HG03442 (cell line): ENCODE measurements around the gene DLX2.

Source experiments
- ATAC-seq: cut with Tn5 transposase; IDR thresholded peaks from one replicate; pipeline ENCODE4 v1.9.1; 2021; ENCODE audit warnings: mild to moderate bottlenecking, moderate library complexity; ENCODE audit not compliant: unreplicated experiment

Gene DLX2

DNA sequence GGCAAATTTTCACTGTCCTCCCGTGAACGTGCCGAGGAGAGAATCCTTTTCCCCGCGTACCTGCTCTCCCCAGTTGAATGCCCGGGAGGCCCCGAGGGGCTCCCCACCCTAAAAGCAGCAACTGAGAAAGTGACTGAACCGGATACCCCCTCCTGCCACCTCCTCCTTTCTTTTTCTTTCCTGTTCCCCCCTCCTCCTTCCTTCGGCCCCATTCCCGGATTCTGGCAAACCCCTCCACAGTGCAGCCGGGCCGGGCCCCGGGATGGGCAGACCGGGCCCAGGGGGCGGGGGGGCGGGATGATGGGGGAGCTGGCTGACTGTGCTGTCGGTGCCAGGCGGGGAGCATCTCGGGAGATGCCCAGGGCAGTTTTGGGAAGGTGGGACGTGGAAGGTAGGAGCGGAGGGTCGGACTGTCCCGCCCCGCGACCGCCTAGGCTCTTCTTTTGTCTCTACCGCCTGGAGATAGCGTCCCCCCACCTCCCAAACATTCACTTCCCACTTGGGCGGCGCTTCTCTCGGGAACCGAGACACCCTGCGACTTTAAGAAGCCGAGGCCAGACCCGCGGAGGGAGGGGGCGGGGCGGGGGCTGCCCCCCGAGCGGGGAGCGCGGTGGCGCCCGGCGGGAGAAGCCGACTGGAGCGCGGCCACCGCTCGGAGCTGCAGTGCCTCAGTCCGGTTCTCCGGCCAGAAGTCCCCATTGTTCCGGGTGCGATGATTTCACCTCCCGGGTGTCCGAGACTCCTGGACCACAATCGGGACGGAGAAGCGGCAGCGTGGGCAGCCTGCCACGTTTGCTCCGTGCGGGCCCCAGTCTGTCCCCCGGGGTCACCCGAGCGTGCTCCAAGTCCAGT, 8.2 kb downstream of the DLX2 start:
- ATAC-seq: no peak

DNA sequence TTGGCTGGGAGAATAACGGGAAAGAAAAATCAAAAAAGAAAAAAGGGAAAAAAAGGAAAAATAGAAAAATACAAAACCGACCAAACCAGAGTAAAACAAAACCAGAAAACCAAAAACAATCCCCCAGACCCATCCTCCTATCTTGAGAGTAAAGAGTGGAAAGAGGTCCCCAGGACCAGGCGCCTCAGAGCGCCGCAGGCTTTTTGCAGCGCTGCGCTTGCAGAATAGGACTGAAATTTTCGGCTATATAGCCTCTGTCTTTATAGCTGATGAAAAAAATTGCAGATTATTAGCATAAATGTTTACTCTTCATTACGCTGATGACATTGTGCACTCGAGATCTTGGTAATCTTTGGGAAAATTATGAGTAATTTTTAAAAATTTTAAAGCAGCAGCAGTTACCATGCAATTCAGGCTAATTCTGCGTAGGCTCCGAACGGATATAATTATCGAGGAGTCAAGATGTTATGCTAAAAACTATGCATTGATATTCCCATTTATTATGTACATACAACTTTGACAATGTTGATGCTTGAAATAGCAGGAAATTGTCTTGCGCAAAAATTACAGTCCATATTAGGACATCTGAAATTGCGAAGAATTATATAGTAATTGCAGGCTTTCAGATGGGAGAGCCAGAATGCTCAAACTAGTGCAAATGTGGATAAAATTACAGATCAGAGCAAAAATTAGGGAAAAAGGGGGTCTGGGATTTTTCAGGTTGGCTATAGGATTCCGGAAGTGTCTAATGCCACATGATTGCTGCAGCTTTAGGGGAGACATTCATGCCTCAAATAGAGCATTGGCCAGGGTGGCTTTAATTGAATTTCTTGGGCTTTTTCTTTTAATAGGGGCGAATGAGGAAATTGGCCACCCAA, 9.0 kb downstream of the DLX2 start:
- ATAC-seq: no peak

DNA sequence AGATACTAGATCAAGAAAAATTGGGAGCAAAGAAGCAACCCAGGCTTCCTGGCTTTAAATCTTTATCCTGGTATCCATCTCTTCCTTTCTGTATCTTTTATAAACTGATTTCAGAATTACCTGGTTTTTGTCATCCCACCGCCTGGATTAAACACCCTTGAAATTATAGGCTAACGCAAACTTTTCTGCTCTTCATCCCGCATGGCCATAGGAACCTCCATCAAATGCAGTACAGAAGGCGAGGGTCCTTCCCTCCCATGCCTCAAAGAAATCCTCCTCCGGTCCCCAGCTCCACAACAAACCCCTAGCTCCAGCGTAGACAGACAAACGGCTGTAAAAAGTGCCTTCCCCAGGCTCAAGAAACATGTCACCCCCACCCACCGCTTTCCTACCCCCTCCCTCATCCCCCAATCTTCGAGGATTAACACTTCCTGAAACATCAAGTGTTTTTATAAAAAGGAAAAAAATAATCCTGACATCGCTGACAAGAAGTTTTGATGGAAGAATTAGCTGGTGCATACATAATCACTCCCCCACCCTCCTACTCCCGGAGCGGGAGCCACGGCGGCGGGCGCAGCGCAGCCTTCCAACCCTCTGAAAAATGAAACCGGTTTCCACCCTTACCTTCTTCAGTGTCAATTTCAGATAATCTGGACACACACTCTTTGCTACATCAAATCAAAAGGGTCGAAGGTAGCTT, 9.8 kb downstream of the DLX2 start:
- ATAC-seq: no peak

DNA sequence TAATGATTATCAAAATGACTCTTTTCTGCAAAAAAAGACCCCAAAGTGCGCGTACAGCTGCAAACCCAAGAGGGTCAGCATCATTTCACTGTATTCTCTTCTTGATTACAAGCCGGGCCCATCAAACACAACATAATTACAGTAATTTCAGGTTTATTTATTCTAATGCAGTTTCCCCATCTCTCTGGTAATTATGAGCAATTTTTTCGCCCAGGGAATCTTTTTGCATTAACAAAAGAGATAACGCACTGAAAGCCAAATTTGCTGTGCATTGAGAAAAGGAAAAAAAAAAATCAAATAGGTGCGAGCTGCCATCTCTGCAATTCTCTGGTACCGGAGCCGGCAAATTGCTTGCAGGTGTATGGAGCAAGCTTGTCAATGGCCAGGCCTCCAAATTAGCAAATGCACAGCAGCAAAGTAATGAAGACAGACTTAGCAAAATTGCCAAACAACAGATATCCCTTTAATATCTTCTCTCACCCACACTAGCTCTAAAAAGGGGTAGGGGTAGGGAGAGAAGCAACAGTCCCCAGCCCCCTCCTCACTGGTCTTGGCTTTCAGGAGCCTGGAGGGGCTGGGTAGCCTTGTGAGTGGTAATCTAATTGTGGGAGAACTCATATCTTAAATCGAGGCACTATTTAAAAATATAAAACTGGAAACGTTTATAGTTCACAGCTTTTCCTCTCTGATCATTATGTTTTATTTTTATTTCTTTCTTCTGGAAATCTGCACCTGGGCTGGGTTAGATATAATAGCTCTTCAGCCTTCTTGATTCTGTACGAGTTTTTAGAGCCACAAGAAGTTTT, 10.7 kb downstream of the DLX2 start:
- ATAC-seq: no peak

DNA sequence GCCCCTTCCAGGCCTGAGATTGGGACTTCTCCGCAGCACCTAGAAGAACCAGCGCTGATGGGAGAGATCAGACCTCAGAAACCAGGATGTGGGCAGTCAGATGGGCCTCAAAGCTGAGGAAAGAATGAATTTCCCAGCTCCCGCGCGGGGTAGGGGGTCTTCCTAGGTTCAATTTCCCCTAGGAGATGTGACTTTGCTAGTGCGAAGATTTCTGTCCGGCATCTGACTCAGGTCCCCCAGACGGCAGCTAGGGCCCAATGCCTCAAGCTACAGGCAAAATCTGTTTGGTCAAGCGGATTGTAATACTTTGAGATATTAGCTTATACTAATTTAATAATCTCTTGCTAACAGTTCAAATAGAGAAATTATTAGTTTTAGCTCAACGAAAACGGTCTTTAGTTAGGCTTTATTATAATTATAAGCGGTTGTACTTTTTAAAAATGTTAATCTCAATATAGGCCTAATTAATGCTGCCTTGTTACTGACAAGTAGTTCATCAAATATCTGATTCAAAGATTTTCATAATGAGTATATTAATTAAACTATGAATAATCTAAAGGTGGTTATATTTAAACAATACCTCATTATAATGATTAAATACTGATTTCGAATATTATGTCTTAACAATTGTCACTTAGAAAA, 11.6 kb downstream of the DLX2 start:
- ATAC-seq: no peak

DNA sequence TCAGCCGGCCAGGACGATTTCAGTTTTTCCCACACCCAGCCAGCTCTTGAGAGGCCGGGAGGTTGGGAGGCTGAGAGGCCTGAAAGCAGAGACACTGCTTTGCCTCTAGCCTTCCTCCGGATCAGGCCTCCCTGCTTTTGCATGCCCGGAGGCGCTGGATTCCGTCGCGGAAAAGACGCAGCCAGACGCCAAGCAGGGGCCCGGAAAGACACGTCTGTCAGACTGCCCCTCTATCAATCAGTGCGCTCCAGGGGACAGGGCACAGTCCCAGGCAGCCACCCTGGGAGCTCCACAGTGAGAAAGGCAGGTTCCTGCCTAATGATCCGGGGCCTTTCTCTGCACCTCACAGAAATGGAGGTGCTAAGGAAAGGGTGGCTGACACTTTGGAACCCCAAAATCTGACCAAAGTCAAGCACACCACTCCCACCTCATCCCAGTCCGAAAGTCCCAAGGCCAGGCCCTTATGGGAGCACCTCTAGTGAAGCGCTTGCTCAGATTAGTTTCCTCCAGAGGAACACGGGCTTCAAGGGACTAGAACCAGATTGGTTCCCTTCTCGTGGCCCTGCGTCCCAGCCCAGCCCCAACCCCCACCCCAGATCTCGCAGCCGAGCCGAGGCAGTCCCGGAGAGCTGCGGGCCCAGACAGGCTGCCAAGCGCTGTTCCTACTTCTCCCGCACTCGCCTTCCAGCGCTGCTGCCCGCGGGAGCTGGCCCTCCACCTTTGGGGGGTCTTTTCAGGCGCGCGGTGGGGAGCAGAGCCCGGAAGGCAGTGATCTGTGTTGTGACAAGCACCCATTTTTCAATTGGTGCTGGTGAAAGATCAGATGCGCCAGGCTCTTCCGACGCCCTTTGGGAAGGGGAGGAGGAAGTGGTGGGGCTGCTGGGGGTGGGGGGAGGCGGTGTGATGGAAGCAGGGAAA, 12.4 kb downstream of the DLX2 start:
- no peak for ATAC-seq

DNA sequence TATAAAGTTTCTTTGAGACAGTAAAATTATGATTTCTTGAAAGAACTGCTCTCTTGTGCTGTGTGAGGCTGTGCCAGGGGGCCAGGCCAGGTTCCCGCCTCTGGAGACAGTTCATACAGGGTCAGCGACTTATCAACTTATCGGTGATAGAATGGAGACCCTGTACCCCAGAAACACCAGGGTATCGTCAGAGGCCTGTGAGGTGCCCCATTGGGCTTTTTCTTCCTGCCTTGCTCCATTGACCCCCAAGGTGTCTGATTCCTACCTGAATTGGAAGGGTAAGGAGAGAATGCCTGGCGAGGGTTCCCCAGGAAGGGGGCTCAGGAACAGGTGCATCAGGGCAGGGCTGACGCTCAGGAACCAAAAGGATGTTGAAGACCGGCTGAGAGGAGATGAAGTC, 13.1 kb downstream of the DLX2 start:
- no peak for ATAC-seq

DNA sequence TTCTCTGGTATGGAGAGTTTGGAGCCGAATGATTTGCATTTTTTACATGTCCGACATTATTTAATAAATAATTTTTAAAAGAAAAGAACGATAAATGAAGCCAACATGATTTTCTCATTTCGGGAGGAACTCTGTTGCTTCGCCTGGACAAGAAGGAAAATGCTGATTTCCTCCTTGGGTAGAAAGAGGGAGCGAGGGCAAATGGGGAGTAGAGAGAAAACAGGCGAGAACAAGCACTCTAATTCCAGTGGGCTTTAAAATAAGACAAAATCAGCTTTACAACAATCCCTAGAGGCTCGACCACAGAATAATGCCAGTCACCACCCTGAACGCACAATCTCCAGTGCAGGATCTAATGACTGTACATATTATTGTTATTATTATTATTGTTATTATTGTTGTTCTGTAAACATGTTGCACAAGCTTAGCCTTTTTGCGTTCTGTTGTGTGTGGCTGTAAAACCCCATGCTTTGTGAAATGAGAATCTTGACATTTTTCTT, 13.6 kb downstream of the DLX2 start:
- ATAC-seq: no peak

DNA sequence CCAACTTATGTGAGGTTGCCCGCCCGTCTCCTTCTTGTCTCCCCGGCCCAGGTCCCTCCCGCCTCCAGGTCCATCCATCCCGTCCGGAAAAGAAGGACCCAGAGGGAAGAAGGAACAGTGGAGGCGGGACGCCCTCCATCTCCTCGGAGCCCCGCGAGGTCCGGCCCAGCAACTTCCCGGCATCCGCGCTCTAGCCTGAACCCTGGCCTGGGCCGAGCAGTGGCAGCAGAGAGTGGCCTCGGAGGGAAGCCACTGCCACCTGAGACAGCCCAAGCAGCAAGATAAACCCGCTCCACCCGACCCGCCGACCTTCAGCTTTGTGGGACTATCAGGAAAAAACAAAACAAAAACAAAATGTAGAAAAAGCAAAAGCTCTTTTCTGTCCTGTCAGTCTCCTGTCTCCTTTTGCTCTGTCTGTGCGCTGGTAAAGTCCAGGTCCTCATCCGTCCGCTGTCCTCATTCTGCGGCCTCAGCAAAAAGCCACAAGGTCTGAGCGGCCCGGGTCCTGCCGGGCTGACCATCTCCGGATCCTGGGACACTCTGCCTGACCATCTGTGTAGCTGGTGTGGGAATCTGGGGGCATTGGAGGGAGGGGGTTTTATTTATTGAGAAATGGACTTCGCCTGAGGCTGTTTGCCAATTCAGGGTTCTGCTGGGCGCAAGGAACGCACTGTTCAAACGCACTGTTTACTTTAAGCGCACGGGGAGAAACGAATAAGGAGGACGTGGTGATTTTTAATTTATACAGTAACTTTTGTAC, 14.3 kb downstream of the DLX2 start:
- ATAC-seq: no peak

DNA sequence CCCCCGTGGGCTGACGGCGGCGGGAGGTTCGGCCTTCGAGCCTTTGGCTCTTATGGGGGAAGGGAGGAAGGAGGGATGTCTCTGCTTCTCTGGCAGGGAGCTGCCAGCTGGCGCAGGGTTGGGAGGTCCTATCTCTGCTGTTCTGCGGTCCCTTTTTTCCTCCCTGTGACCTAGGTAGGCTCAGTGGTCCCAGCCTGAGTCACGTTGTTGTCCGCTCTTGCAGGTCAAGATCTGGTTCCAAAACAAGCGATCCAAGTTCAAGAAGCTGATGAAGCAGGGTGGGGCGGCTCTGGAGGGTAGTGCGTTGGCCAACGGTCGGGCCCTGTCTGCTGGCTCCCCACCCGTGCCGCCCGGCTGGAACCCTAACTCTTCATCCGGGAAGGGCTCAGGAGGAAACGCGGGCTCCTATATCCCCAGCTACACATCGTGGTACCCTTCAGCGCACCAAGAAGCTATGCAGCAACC, 14.9 kb downstream of the DLX2 start:
- no peak for ATAC-seq

DNA sequence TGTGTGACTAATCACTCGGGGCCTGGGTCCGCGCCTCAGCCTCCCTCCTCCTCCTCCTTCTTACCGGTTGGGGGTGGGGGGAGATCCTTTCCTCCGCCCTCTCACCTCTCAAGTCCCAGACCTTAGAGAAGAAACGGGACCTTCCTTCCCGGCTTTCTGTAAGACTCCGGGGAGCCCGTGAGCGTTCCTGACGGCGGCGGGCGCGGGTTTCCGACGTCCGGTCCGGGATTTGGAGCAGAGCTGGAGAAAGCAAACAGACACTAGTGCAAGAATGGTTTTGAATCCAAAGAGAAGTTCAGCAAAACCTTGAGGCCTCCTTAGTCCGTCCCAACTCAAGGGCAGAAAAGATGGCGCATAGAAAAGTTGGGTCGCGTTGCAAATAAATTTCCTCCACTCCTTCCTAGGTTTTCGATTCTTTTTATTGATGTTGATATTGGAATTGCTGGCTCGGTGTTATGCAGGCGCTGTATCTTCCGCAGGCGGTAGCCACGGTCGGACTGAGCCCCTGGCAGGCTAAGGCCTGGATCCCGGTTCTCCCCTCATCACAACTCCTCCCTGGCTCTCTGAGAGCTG, 15.4 kb downstream of the DLX2 start:
- ATAC-seq: no peak

DNA sequence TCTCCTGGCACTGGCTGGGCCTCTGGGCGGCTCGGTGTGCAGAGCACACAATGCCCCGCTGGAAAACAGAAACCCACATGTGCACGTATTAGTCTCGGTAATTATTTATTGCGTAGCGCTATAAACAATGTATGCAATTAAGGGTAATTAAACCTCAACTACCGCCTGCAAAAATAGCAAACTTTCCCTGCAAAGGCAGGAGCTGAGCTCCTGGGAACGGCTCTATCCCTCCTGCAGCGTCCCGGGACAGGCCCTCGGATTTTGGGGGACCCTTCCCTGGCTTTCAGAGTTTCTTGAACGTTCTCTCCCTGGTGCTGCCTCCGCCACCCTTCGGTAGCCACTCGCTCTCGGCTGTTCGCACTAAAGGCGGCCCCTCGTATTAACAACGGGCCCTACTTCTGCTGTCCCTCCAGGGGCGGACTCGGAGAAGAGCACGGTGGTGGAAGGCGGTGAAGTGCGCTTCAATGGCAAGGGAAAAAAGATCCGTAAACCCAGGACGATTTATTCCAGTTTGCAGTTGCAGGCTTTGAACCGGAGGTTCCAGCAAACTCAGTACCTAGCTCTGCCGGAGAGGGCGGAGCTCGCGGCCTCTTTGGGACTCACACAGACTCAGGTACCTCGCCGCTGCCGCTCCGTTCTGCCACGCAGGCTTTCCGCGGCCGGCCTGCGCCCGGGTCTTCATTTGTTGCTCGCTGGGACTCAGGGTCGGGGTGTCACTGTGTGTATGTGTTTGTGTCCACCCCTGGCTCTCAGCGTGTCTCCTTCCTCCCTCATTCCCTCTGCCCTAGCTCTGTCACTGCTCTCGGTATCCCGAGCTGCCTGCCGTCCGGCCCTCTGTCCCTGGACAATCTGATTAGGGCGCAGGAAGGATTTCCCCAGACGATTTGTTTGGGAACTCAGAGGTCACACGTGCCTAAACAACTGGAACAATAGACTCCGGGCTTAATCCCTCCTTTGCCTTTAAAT, 16.2 kb downstream of the DLX2 start:
- no peak for ATAC-seq

DNA sequence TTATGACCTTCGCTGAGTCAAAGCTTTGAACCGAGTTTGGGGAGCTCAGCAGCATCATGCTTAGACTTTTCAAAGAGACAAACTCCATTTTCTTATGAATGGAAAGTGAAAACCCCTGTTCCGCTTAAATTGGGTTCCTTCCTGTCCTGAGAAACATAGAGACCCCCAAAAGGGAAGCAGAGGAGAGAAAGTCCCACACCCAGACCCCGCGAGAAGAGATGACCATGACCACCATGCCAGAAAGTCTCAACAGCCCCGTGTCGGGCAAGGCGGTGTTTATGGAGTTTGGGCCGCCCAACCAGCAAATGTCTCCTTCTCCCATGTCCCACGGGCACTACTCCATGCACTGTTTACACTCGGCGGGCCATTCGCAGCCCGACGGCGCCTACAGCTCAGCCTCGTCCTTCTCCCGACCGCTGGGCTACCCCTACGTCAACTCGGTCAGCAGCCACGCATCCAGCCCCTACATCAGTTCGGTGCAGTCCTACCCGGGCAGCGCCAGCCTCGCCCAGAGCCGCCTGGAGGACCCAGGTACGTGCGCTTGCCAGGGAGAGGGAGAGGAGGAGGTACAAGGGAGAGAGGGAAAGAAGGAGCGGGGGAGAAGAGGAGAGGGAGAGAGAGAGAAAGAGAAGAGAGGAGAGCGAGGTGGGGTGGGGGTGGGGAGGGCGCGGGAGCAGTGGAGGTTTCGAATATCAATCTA, 17.1 kb downstream of the DLX2 start, which contains the start of gene DLX1:
TSS of gene DLX1 (plus strand) at position 48 of the 700 bp plus-strand sequence. CDS start at position 219, 171 bp downstream.
- ATAC-seq: peak; percentile 11

DNA sequence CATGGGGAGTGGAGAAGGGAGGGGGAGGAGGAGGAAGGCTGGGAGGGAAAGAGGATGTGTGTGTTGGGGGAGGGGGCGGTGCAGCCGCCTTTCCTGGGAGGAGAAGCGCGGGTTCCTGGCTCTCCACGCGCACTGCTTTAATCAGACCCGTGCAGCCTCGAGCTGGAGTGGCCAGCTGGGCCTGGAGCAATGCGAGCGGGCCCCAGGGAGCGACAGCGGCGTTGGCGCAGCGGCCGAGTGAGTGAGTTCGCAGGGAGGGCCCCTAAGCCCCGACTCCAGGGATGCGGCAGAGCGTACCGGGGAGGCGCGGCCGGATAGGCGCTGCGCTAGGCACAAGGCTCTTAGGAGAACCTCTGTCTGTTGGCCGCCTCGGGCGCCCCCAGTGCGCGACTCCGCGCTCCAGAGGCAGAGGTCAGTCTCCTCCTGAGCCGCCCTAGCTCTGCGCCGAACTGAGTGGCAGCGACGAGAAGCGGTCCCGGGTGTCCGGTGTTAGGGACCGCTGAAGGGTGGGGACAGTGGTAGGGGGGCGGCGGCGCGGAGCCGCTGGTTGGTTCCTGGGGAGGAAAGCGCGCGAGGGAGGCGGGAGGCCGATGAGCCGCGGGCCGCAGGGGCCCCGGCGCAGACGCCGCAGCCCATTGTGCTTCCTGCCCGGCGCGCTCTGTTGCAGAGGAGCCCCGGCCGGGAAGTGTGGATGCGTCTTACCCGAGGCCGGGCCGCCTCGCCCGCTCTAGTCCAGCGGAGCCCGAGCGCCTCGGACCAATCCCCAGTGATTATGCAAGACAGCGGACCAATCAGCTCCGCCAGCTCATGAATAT, 17.8 kb downstream of the DLX2 start:
- peak; percentile 91 for ATAC-seq

DNA sequence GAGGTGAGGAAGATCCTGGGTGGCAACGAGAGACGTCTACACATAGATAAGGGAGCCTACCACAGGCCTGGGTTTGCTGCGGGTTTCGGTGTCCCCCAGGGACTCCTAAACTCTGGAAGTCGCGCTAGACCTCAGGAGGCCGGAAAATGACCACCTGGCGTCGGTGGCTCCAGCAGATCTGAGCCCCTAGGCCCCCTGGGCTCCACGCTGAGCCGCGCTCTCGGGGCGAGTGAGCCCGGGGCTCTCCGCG, 18.4 kb downstream of the DLX2 start:
- ATAC-seq: no peak
